EH (cell line): ENCODE data around the gene PROM1.

Experiments used
- DNase-seq: peaks from one replicate; pipeline ENCODE4 v3.0.0-alpha.2; 2015; ENCODE audit warnings: low read depth

The PROM1 gene

DNA sequence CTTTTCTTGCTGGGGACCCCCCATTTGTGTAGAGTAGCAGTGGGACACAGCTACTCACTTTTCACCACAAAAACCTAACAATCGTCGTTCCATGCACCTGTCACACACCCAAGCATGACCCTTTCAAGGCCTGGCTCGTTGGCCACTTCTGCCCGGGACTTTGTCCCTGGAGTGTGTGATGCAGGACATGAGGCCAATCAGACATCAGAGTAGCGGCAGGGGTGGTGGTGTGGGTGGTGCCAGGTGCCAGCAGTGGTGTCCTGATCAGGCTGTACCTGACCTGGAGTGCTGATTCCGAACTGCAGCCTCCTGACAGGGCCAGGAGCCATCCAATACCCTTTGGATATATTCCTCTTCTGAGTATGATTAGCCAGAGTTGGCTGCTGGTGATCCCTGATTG lies 23.1 kb upstream of the PROM1 start:
- no peak for DNase-seq

DNA sequence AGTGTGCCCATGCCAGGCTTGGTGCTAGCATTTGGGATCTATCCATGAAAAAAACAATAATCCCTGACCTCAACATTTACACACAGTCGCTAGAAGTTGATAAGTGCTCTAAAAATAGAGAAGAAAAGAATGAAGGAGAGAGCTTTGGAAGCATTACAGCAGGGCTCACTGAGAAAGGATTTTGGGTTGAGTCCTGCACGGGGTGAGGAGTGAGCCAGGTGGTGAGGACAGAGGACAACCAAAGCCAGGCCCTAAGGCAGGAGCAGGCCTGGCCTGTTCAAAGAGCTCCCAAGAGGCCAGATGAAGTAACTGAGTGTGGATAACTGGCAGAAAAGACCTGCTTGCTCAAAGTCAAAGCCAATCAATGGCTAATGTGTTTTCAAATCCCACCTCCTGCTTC lies 20.7 kb upstream of the PROM1 start:
- no peak for DNase-seq

DNA sequence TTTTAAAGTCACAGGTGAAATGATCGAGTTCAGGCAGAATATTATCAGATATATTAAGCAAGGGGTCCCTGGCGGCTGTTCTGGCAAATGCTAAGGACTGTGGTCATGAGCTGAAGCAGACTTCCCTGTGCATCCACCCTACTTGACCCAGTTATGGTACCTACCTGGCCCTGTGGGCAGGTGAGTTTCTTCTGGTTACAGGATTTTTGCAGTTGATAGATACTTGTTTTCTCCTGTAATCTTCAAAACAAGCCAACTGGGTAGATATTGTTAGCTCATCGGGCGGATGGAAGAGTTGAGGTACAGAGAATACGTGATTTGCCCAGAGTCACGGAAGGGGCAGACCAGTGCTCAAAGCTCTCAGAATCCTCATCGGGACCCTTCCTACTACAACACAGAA lies 18.5 kb upstream of the PROM1 start:
- DNase-seq: no peak

DNA sequence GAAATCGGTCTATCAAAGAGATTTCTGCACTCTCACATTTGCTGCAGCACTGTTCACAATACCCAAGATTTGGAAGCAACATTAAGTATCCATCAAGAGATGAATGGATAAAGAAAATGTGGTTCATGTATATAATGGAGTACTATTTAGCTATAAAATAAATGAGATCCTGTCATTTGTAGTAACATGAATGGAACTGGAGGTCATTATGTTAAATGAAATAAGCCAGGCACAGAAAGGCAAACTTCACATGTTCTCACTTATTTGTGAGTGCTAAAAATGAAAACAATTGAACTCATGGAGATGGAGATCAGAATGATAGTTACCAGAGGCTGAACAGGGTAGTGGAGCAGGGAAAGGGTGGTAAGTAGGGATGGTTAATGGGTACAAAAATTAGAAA lies 17.0 kb upstream of the PROM1 start:
- no peak for DNase-seq

- DNase-seq: no peak
Measured at GRCh38 chr4:16092682-16093319, 9.0 kb upstream of the PROM1 start.

- DNase-seq: no peak
Measured at GRCh38 chr4:16090096-16090705, 6.4 kb upstream of the PROM1 start.

GRCh38 chr4:16089156-16089555 lies 5.3 kb upstream of the PROM1 start:
- no peak for DNase-seq

DNA sequence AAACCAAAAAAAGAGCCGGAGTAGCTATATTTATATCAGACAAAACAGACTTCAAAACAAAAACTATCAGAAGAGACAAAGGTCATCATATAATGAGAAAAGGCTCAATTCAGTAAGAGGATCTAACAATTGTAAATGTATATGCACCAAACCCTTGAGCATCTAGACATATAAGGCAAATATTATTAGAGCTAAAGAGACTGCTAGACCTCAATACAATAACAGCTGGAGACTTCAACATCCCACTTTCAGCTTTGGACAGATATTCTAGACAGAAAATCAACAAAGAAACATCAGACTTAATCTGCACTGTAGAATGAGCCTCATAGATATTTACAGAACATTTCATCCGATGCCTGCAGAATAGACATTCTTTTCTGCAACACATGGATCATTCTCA lies 4.8 kb upstream of the PROM1 start:
- DNase-seq: no peak

DNA sequence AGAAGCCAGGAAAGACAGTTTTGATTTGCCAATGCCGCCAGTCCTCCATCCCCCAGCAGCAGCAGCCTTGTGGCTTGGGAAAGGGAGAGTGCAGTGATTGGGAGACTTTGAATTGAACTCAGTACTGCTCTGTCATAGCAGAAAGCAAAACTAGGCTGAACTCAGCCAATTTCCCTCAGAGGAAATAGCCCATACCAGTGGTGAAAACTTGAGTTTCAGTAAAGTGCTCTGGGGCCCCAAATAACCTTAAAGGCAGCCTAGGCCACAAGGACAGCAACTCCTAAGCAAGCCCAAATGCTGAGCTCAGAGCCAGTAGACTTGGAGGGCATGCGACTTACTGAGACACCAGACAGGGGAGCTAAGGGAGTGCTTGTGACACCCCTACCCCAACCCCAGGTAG lies 2.0 kb upstream of the PROM1 start:
- DNase-seq: no peak

- no peak for DNase-seq
Measured at GRCh38 chr4:16082426-16083240, 1.2 kb downstream of the PROM1 start.

- no peak for DNase-seq
Measured at GRCh38 chr4:16082041-16082425, 1.8 kb downstream of the PROM1 start.

DNA sequence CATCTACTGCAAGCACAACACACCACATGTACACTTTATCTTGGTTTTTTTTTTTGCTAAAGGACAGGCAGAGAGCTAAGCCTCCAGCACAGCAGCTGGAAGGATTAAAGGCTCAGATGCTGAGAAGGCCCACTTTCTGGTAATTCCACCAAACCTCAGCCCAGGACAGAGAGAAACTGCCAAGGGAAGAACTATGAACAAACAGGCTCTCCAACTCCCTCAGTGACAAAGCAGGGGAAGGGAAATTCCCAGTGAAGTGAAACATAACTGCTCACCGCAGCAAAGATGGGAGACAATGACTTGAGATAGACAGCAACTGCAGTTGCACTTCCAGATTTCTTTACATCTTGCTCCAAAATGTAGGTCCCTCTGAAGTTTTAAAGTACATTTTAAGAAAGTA lies 4.8 kb downstream of the PROM1 start:
- no peak for DNase-seq

GRCh38 chr4:16078195-16078760 lies 5.5 kb downstream of the PROM1 start:
- no peak for DNase-seq

DNA sequence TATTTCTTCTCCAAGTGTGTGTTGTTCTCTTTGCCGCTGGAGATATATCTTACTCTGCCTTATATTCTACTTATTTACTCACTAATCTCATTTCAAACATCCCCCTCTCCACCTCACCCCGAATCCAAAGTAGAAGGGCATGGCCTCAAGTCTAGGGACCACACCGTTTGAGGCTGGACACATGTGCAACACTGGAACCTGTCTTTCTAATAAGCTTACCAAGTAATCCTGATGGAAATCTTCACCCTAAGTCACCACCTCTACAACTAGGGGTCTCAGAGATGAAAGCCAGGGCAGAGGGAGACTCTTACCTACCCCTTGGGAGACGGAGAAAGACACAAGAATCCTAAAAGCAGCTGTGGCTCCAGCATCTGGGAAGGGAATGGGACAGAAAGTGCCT lies 6.0 kb downstream of the PROM1 start:
- DNase-seq: no peak

DNA sequence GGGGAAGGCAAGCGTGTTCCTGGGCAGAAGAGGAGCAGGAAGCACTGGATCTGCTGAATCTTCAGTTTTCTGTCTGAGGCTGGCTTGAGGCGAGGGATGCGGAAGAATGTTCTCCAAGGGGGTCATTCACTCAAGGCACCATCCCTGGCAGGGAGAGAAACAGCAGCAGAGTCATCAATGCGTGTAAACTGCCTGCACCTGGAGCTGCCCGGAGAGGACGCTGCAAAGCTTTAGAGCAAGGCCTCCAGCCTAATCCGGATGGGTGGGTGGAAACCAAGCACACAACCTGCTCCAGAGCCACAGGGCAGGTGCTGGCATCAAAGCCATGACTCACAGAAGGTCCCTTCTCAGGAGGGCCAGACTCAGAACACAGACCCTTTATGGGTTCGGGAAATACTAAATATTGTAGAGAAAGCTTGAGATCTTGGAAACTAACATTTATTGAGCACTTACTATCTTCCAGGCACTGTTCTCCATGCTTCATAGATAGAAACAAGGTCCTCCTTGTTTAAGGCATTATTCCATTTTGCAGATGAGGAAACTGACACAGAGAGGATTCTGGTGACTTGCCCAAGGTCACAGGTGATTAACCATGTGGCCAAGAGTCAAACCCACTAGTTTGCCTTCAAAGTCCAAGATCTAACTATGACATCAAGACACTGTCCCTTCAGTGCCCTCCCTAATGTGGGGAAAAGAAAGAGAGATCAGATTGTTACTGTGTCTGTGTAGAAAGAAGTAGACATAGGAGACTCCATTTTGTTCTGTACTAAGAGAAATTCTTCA lies 7.7 kb downstream of the PROM1 start:
- no peak for DNase-seq

DNA sequence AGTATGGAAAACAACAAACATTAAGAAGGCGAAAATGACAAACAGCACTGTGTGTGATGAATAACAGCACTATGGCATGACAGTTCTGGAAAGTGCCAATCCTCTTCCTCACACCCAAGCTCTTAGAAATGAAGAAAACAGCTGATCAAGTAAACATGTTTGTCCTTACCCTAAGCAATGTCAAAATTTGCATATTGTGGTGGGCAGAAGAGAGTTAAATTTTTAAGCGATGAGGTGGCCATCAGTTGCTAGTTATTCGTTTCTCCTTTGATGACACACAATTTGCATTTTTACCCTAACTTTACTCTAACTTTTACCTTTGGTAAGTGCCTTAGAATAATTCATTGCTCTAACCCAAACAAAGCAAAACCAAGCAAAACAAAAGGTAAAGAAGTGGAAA lies 8.8 kb downstream of the PROM1 start:
- DNase-seq: no peak

- DNase-seq: no peak
Measured at GRCh38 chr4:16072168-16072567, 11.7 kb downstream of the PROM1 start.

DNA sequence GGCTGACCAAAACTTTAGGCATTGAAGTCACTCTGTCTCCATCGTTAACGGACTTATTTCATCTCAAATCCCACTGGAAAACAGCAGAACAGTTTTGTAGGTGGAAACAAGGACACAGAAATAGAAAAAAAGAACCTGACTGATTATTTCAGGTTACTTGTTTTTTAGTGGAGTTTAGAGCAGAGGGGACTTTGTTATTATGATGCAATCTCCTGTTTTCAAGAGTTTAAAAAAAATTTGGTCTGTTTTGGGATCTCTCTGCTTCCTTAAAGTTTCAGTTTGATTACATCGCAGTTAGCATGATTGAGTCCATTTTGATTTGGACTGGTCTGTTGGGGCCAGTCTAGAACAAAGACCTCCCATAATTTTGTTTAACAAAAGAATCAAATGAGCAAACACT lies 13.6 kb downstream of the PROM1 start:
- no peak for DNase-seq

DNA sequence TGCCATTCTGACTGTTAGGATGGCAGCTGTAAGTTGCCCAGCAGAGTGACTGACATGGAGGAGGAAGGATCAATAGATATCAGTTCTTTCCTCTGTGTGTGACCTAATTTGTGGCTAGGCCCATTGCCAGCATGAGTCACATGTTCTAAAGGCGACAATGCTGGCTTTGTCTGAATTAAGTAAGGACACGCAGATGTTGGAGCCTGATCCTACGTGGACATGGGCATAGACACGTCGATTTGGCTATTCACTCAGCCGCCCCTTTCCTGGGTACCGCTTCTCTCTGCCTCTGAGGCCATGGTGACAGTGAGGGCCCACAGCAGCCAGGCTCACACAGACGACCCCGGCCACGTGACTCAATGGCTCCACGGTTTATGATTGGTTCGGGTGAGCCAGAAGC lies 16.3 kb downstream of the PROM1 start:
- DNase-seq: no peak

- no peak for DNase-seq
Measured at GRCh38 chr4:16066586-16067128, 17.2 kb downstream of the PROM1 start.

DNA sequence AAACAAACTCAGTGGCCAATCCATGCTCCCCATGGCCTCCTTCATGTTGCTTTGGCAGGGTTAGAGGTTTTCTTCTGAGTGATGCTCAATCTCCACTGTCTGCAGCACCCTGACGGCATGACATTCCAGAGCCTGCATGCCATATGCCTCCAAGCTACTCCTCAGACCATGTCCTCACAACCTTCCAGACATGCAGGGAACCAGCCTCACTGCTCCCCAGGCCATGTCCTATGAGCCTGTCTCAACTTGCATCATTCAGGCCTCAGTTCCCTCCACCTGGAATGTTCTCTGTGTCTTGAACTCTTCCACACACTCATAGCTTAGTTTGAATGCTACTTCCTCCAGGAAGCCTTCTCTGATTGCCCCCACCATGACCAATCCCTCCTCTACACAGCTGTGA lies 18.8 kb downstream of the PROM1 start:
- DNase-seq: no peak

DNA sequence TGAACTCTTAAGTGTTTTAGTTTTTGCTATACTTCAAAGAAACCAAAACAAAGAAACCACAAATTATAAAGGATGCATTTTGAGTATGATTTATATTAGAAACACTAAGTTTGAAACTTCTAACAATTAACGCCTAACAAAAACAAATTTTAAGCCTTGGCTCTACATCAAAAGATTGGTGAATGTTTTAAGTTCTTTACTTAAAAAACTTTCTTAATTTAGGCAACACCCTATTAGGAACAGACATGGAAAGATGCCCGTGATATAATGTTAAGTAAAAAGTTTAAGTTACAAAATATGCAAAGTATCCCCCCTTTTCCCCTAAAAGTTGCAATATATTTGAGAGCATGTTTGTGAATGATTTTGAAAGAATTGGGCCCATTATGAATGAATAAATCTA lies 21.2 kb downstream of the PROM1 start:
- no peak for DNase-seq
